HG03139 (cell line): ENCODE results near the gene CAMSAP3.

Experiments
- ATAC-seq: cut with Tn5 transposase; IDR thresholded peaks from one replicate; pipeline ENCODE4 v1.9.1; 2021; ENCODE audit not compliant: unreplicated experiment

CAMSAP3 gene

GRCh38 chr19:7595466-7596133 lies at the start of gene CAMSAP3:
Gene CAMSAP3, plus strand, starts transcription at chr19:7595863. Its CDS starts 140 bp downstream, at chr19:7596003.
- no peak for ATAC-seq

- no peak for ATAC-seq
These were observed 49.8 kb upstream of the CAMSAP3 start for GRCh38 chr19:7545904-7546303.

GRCh38 chr19:7547159-7547558 lies 48.5 kb upstream of the CAMSAP3 start:
- ATAC-seq: no peak

- no peak for ATAC-seq
These were observed 46.1 kb upstream of the CAMSAP3 start for GRCh38 chr19:7549429-7550148.

- ATAC-seq: no peak
These were observed 45.4 kb upstream of the CAMSAP3 start for GRCh38 chr19:7550169-7550770.

- ATAC-seq: no peak
These were observed 44.5 kb upstream of the CAMSAP3 start for GRCh38 chr19:7550987-7551761.

GRCh38 chr19:7552781-7553180 lies 42.9 kb upstream of the CAMSAP3 start:
- no peak for ATAC-seq

- ATAC-seq: no peak
These were observed 41.1 kb upstream of the CAMSAP3 start for GRCh38 chr19:7554565-7554964.

- no peak for ATAC-seq
These were observed 40.4 kb upstream of the CAMSAP3 start for GRCh38 chr19:7554990-7555864.

GRCh38 chr19:7556696-7557315 lies 38.9 kb upstream of the CAMSAP3 start:
- no peak for ATAC-seq

GRCh38 chr19:7558667-7559066 lies 37.0 kb upstream of the CAMSAP3 start:
- no peak for ATAC-seq

- ATAC-seq: no peak
These were observed 36.6 kb upstream of the CAMSAP3 start for GRCh38 chr19:7559102-7559501.

GRCh38 chr19:7560255-7560654 lies 35.4 kb upstream of the CAMSAP3 start:
- ATAC-seq: no peak

- no peak for ATAC-seq
These were observed 34.3 kb upstream of the CAMSAP3 start for GRCh38 chr19:7561325-7561724.

GRCh38 chr19:7562646-7563393 lies 32.8 kb upstream of the CAMSAP3 start:
- no peak for ATAC-seq

GRCh38 chr19:7564866-7565265 lies 30.8 kb upstream of the CAMSAP3 start:
- no peak for ATAC-seq

GRCh38 chr19:7565332-7565731 lies 30.3 kb upstream of the CAMSAP3 start:
- ATAC-seq: no peak

GRCh38 chr19:7570761-7571160 lies 24.9 kb upstream of the CAMSAP3 start:
- ATAC-seq: no peak

GRCh38 chr19:7575434-7576040 lies 20.1 kb upstream of the CAMSAP3 start:
- no peak for ATAC-seq
